Stomach (tissue), 4 donors: ENCODE data around the gene ZNRD2.

ENCODE experiments used
- EP300 ChIP-seq: sonication (generic); formaldehyde crosslinking; IDR thresholded peaks from one replicate; pipeline ENCODE4 v1.6.1; 2017; ENCODE audit warnings: antibody characterized with exemption
- POLR2A ChIP-seq, 4 donors: fragments of 450-650 bp; IDR thresholded peaks; one replicate each; pipeline ENCODE4 v1.6.1; 2016; ENCODE audit warnings: antibody characterized with exemption in 4 of 4, control low read depth in 2 of 4, mild to moderate bottlenecking in 1 of 4, moderate library complexity in 1 of 4
- POLR2AphosphoS5 ChIP-seq, 3 donors: sonication (generic); formaldehyde crosslinking; IDR thresholded peaks; one replicate each; pipeline ENCODE4 v1.6.1; 2016; ENCODE audit warnings: antibody characterized with exemption in 3 of 3
- TF ChIP-seq, protein P1 (sequence below), 7 experiments: fragments of 450-650 bp in 4 of 7; fragments of 200-600 bp in 3 of 7; sonication (generic) in 3 of 7; IDR thresholded peaks; one replicate each; pipeline ENCODE4 v1.5.1; 2016 to 2019; ENCODE audit warnings: antibody characterized with exemption in 7 of 7, control low read depth in 2 of 7, mild to moderate bottlenecking in 1 of 7

DNA sequence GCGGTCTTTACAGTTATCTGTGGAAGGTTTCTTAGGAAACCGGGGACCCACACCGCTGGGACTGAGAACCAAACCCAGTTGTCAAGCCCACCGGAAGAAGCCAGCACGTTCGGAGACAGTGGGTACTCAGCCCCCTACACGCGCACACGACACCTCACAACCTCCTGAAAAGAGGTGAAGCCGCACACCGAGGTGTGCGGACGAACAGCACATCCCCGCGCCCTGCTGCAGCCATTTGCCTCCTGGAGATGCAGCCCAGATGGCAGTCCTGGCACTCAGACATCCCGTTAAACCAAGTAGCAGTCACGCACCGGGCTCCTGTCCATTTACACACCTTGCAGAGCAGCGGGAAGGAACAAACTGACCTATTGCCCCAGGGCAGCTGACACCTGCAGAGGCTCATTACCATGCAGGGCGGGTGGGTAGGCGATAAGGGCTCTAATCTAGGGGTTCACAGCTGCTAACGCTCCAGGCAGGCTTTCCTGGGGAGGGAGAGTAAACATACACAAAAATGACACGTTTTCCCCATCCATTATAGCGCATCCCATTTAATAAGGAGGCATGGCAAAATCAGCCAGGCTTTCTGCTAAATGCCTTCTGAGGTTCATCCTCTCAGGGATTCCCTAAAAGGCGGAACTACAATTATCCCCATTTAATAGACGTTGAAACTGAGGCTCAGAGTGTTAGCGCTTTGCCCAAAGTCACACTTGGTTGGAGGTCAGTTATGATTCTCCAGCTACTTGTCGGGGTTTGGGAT, 4.7 kb downstream of the ZNRD2 start:
- TF ChIP-seq POLR2A (IDR thresholded peaks at IDR 0.05) (no peak), POLR2AphosphoS5 (IDR thresholded peaks at IDR 0.05) (no peak), EP300 (no peak)
- TF ChIP-seq, protein P1, sequence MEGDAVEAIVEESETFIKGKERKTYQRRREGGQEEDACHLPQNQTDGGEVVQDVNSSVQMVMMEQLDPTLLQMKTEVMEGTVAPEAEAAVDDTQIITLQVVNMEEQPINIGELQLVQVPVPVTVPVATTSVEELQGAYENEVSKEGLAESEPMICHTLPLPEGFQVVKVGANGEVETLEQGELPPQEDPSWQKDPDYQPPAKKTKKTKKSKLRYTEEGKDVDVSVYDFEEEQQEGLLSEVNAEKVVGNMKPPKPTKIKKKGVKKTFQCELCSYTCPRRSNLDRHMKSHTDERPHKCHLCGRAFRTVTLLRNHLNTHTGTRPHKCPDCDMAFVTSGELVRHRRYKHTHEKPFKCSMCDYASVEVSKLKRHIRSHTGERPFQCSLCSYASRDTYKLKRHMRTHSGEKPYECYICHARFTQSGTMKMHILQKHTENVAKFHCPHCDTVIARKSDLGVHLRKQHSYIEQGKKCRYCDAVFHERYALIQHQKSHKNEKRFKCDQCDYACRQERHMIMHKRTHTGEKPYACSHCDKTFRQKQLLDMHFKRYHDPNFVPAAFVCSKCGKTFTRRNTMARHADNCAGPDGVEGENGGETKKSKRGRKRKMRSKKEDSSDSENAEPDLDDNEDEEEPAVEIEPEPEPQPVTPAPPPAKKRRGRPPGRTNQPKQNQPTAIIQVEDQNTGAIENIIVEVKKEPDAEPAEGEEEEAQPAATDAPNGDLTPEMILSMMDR (IDR thresholded peaks at IDR 0.05): no peak
